KMS-11 (cell line): ENCODE data around the gene PCDHA11.
"Not testable (repeated sequence)": the region's sequence is repeated elsewhere in the genome, so short reads cannot be mapped to it uniquely, and the experiment has no call there.

Experiments
- H2AFZ ChIP-seq: fragments of 200-600 bp; sonication (generic); 2 replicates; pipeline ENCODE4 v1.6.1; 2016; ENCODE audit warnings: antibody characterized with exemption, mixed run types, low read depth
- H3K27ac ChIP-seq: fragments of 200-600 bp; sonication (generic); 2 replicates; pipeline ENCODE4 v1.6.1; 2016; ENCODE audit warnings: mild to moderate bottlenecking, mixed run types
- H3K27me3 ChIP-seq: fragments of 200-600 bp; sonication (generic); 2 replicates; pipeline ENCODE4 v1.6.1; 2017; ENCODE audit warnings: mild to moderate bottlenecking, low read depth, mixed run types, moderate library complexity; ENCODE audit not compliant: insufficient read depth
- H3K36me3 ChIP-seq: fragments of 200-600 bp; sonication (generic); 2 replicates; pipeline ENCODE4 v1.6.1; 2017; ENCODE audit warnings: mild to moderate bottlenecking, mixed run types; ENCODE audit not compliant: insufficient read depth
- H3K4me1 ChIP-seq: fragments of 200-600 bp; sonication (generic); 2 replicates; pipeline ENCODE4 v1.6.1; 2016; ENCODE audit warnings: mild to moderate bottlenecking, low read depth, mixed run types; ENCODE audit not compliant: poor library complexity, severe bottlenecking
- H3K4me2 ChIP-seq: fragments of 200-600 bp; sonication (generic); 2 replicates; pipeline ENCODE4 v1.7.0; 2016; ENCODE audit warnings: mild to moderate bottlenecking, mixed run types
- H3K4me3 ChIP-seq: fragments of 200-600 bp; sonication (generic); IDR thresholded peaks from 2 replicates; pipeline ENCODE4 v1.6.1; 2017; ENCODE audit warnings: low read depth, low read length, mixed read lengths; ENCODE audit not compliant: insufficient read depth
- H3K79me2 ChIP-seq: fragments of 200-600 bp; sonication (generic); 2 replicates; pipeline ENCODE4 v1.6.1; 2016; ENCODE audit warnings: low read depth, mixed run types; ENCODE audit not compliant: insufficient read depth
- H3K9ac ChIP-seq: fragments of 200-600 bp; sonication (generic); 2 replicates; pipeline ENCODE4 v1.6.1; 2016; ENCODE audit warnings: mild to moderate bottlenecking, mixed run types
- H4K20me1 ChIP-seq: fragments of 200-600 bp; sonication (generic); 2 replicates; pipeline ENCODE4 v1.6.1; 2016; ENCODE audit warnings: mild to moderate bottlenecking, mixed run types; ENCODE audit not compliant: insufficient read depth
- TF ChIP-seq, protein P1 (sequence below): fragments of 200-600 bp; sonication (generic); conservative IDR thresholded peaks from 2 replicates; pipeline ENCODE4 v1.6.1; 2017; ENCODE audit warnings: low read depth, mild to moderate bottlenecking, antibody characterized with exemption, low read length, moderate library complexity, mixed read lengths

Gene PCDHA11

GRCh38 chr5:140833993-140834392 lies 34.8 kb upstream of the PCDHA11 start, which contains the start of gene PCDHA7:
Gene PCDHA7 (plus strand): TSS chr5:140834269. CDS start chr5:140834384, 115 bp downstream.
- Histone ChIP-seq H2AFZ (no peak within 1 kb of the TSS), H4K20me1 (no peaks in the 10 kb centered on the region), H3K9ac (no peak within 1 kb of the TSS), H3K4me2 (no peak within 1 kb of the TSS), H3K4me1 (no peaks in the 10 kb centered on the region), H3K36me3 (no peaks in the 10 kb centered on the region), H3K27me3 (no peaks in the 10 kb centered on the region), H3K4me3 (no peak within 1 kb of the TSS), H3K79me2 (no peaks in the 10 kb centered on the region), H3K27ac (no peak within 1 kb of the TSS)
- TF ChIP-seq, protein P1, sequence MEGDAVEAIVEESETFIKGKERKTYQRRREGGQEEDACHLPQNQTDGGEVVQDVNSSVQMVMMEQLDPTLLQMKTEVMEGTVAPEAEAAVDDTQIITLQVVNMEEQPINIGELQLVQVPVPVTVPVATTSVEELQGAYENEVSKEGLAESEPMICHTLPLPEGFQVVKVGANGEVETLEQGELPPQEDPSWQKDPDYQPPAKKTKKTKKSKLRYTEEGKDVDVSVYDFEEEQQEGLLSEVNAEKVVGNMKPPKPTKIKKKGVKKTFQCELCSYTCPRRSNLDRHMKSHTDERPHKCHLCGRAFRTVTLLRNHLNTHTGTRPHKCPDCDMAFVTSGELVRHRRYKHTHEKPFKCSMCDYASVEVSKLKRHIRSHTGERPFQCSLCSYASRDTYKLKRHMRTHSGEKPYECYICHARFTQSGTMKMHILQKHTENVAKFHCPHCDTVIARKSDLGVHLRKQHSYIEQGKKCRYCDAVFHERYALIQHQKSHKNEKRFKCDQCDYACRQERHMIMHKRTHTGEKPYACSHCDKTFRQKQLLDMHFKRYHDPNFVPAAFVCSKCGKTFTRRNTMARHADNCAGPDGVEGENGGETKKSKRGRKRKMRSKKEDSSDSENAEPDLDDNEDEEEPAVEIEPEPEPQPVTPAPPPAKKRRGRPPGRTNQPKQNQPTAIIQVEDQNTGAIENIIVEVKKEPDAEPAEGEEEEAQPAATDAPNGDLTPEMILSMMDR: no peak

DNA sequence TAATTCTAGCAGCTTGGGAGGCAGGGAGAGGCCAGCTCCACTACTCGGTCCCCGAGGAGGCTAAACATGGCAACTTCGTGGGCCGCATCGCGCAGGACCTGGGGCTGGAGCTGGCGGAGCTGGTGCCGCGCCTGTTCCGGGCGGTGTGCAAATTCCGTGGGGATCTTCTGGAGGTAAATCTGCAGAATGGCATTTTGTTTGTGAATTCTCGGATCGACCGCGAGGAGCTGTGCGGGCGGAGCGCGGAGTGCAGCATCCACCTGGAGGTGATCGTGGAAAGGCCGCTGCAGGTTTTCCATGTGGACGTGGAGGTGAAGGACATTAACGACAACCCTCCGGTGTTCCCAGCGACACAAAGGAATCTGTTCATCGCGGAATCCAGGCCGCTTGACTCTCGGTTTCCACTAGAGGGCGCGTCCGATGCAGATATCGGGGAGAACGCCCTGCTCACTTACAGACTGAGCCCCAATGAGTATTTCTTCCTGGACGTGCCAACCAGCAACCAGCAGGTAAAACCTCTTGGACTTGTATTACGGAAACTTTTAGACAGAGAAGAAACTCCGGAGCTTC lies 34.2 kb upstream of the PCDHA11 start:
- not testable (repeated sequence) for H3K27ac ChIP-seq, H3K4me1 ChIP-seq, H3K36me3 ChIP-seq, H2AFZ ChIP-seq, H3K9ac ChIP-seq, H3K27me3 ChIP-seq, H3K4me3 ChIP-seq, H3K4me2 ChIP-seq, H3K79me2 ChIP-seq, H4K20me1 ChIP-seq

GRCh38 chr5:140835622-140836510 lies 32.9 kb upstream of the PCDHA11 start:
- TF ChIP-seq, protein P1: no peak
- Histone ChIP-seq H3K9ac (no peak overlapping the region), H3K36me3 (no peaks in the 10 kb centered on the region), H3K4me1 (no peaks in the 10 kb centered on the region), H2AFZ (no peak overlapping the region), H3K27me3 (no peaks in the 10 kb centered on the region), H3K4me3 (no peak overlapping the region), H3K4me2 (no peak overlapping the region), H3K79me2 (no peaks in the 10 kb centered on the region), H3K27ac (no peak overlapping the region), H4K20me1 (no peaks in the 10 kb centered on the region)

DNA sequence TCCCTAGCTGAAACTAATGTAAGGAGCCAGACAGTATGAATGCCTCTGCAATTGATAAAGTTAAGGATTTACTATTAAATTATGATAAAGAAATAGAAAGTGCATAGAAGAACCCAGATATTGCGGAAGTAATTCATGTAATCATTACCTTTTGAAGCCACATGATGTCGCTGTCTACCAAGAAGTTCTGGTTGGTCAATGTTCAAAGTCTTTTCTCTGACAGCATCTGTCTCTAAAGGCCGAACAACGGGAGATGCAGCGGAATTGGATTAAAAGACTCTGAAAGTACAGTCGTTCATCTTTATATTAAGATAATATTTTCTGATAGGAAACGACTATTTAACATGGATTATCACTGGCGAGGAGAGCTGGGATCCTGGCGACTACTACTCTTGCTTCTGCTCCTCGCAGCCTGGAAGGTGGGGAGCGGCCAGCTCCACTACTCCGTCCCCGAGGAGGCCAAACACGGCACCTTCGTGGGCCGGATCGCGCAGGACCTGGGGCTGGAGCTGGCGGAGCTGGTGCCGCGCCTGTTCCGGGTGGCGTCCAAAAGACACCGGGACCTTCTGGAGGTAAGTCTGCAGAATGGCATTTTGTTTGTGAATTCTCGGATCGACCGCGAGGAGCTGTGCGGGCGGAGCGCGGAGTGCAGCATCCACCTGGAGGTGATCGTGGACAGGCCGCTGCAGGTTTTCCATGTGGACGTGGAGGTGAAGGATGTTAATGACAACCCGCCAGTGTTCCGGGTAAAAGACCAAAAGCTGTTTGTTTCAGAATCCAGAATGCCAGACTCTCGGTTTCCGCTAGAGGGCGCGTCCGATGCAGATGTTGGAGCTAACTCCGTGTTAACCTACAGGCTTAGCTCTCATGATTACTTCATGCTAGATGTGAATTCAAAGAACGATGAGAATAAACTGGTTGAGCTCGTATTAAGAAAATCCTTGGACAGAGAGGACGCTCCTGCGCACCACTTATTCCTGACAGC lies 27.5 kb upstream of the PCDHA11 start, which contains the start of gene PCDHA8:
Gene PCDHA8 (plus strand): TSS at position 210 of the 985 bp plus-strand sequence. CDS start 135 bp downstream, at position 345.
- Histone ChIP-seq H3K27me3 (no peaks in the 10 kb centered on the region), H3K4me1 (no peaks in the 10 kb centered on the region), H3K27ac (no peak within 1 kb of the TSS), H3K9ac (no peak within 1 kb of the TSS), H2AFZ (no peak within 1 kb of the TSS), H4K20me1 (no peaks in the 10 kb centered on the region), H3K4me3 (no peak within 1 kb of the TSS), H3K4me2 (no peak within 1 kb of the TSS), H3K79me2 (no peaks in the 10 kb centered on the region), H3K36me3 (no peaks in the 10 kb centered on the region)
- TF ChIP-seq, protein P1: 0 out of 2 replicates have a peak, but pooled peaks have one; percentile 27
